GM23248 (cell line): Measurements from ENCODE around the gene DHX40.

ENCODE experiments used
- EZH2 ChIP-seq: fragments of 200-600 bp; sonication (generic); IDR thresholded peaks from 2 replicates; pipeline ENCODE4 v1.6.1; 2018; ENCODE audit warnings: antibody characterized with exemption, mild to moderate bottlenecking; ENCODE audit not compliant: insufficient read depth, poor library complexity, severe bottlenecking
- EZH2phosphoT487 ChIP-seq: fragments of 200-600 bp; sonication (generic); IDR thresholded peaks from 2 replicates; pipeline ENCODE4 v1.6.1; 2018; ENCODE audit warnings: antibody characterized with exemption, moderate library complexity, mild to moderate bottlenecking, low read depth; ENCODE audit not compliant: insufficient read depth

- TF ChIP-seq EZH2 (no peak), EZH2phosphoT487 (no peak)
Observed at GRCh38 chr17:59525668-59526067, 39.7 kb upstream of the DHX40 start.
